Liver (tissue), 9 donors: ENCODE results near the gene PCDHGB2. TPM values are rescaled to one million over a fixed set of nuclear protein-coding genes. Genes with fewer than 3 reads are reported as not detected.
"Not testable (repeated sequence)": the region's sequence is repeated elsewhere in the genome, so short reads cannot be mapped to it uniquely, and the experiment has no call there.

ENCODE experiments used
- DNase-seq: peaks from one replicate; pipeline ENCODE4 v3.0.0-alpha.2; 2017; ENCODE audit warnings: low spot score
- H3K27ac ChIP-seq, 2 donors: one replicate each; pipeline ENCODE4 v1.7.0; 2013; ENCODE audit warnings: inconsistent platforms in 2 of 2, low read length in 2 of 2, control low read depth in 1 of 2, low read depth in 1 of 2, mild to moderate bottlenecking in 1 of 2
- H3K27me3 ChIP-seq, 4 donors: one replicate each; pipeline versions ENCODE4 v1.6.1 to v1.7.0; 2013; ENCODE audit warnings: low read length in 3 of 4, inconsistent platforms in 1 of 4, mild to moderate bottlenecking in 1 of 4, moderate library complexity in 1 of 4; ENCODE audit not compliant: control insufficient read depth in 4 of 4, insufficient read depth in 4 of 4
- H3K36me3 ChIP-seq, 4 donors: one replicate each; pipeline versions ENCODE4 v1.6.1 to v1.7.0; 2013; ENCODE audit warnings: low read length in 3 of 4, mild to moderate bottlenecking in 3 of 4, low read depth in 1 of 4, moderate library complexity in 1 of 4; ENCODE audit not compliant: control insufficient read depth in 4 of 4, insufficient read depth in 3 of 4
- H3K4me1 ChIP-seq, 4 donors: one replicate each; pipeline versions ENCODE4 v1.6.1 to v1.7.0; 2013; ENCODE audit warnings: low read length in 3 of 4, mild to moderate bottlenecking in 3 of 4, moderate library complexity in 1 of 4; ENCODE audit not compliant: control insufficient read depth in 4 of 4, insufficient read depth in 4 of 4
- H3K4me3 ChIP-seq, 3 donors: one replicate each; pipeline versions ENCODE4 v1.6.1 to v1.7.0; 2013; ENCODE audit warnings: low read length in 3 of 3, control low read depth in 1 of 3, low read depth in 1 of 3, mild to moderate bottlenecking in 1 of 3
- H3K9ac ChIP-seq, 2 donors: one replicate each; pipeline ENCODE4 v1.7.0; 2013; ENCODE audit warnings: low read length in 2 of 2, mild to moderate bottlenecking in 2 of 2, moderate library complexity in 2 of 2, control low read depth in 1 of 2, low read depth in 1 of 2
- H3K9me3 ChIP-seq, 4 donors: one replicate each; pipeline versions ENCODE4 v1.6.1 to v1.7.0; 2013; ENCODE audit warnings: low read length in 3 of 4; ENCODE audit not compliant: control insufficient read depth in 4 of 4
- ATF3 ChIP-seq: IDR thresholded peaks from 2 replicates; pipeline ENCODE4 v1.6.1; 2016; ENCODE audit warnings: antibody characterized with exemption
- EGR1 ChIP-seq, 2 donors: IDR thresholded peaks; 2 replicates each; pipeline ENCODE4 v1.6.1; 2016 to 2018; ENCODE audit warnings: antibody characterized with exemption in 2 of 2, low read depth in 2 of 2
- GABPA ChIP-seq, 2 donors: IDR thresholded peaks in 1 of 2; conservative IDR thresholded peaks in 1 of 2; 2 replicates each; pipeline ENCODE4 v1.6.1; 2016; ENCODE audit warnings: antibody characterized with exemption in 2 of 2, mild to moderate bottlenecking in 1 of 2, moderate library complexity in 1 of 2
- HNF4A ChIP-seq, 2 donors: conservative IDR thresholded peaks; 2 replicates each; pipeline ENCODE4 v1.6.1; 2016; ENCODE audit warnings: antibody characterized with exemption in 2 of 2, mild to moderate bottlenecking in 2 of 2
- MAX ChIP-seq: IDR thresholded peaks from 2 replicates; pipeline ENCODE4 v1.6.1; 2016; ENCODE audit warnings: antibody characterized with exemption
- RAD21 ChIP-seq, 2 donors: IDR thresholded peaks; 2 replicates each; pipeline ENCODE4 v1.6.1; 2016; ENCODE audit warnings: antibody characterized with exemption in 2 of 2, mild to moderate bottlenecking in 2 of 2
- REST ChIP-seq: IDR thresholded peaks from 2 replicates; pipeline ENCODE4 v1.6.1; 2016; ENCODE audit warnings: antibody characterized with exemption, mild to moderate bottlenecking
- RXRA ChIP-seq, 2 donors: IDR thresholded peaks; 2 replicates each; pipeline ENCODE4 v1.6.1; 2017 to 2018; ENCODE audit warnings: antibody characterized with exemption in 2 of 2, mild to moderate bottlenecking in 1 of 2
- YY1 ChIP-seq: IDR thresholded peaks from 2 replicates; pipeline ENCODE4 v1.6.1; 2016; ENCODE audit warnings: antibody characterized with exemption, mild to moderate bottlenecking
- WGBS: extraction: QIAGEN DNeasy Blood & Tissue Kit; methylation state at CpG from one replicate; pipeline ENCODE4 v1.1.7; 2013; 5-methylcytosine and 5-hydroxymethylcytosine counted together
- polyA plus RNA-seq, 2 donors: library from polyadenylated mRNA; stranded (reverse) in 1 of 2; unstranded in 1 of 2; fragments of 200-250 nt in 1 of 2; fragments of >200 nt in 1 of 2; fragmentation: Nextera tagmentation in 1 of 2; extraction: Ambion mirVana in 1 of 2; gene quantifications; one replicate each; pipeline versions ENCODE4 v1.2.1 to v1.2.3, GENCODE V29; 2013 to 2015
- total RNA-seq, 2 donors: library from RNA; depleted of rRNA; stranded (reverse); fragments of >200 nt; gene quantifications; one replicate each; pipeline ENCODE4 v1.2.3, GENCODE V29; 2014
- TF ChIP-seq, protein P1 (sequence below): fragments of 150-350 bp; IDR thresholded peaks from 2 replicates; pipeline ENCODE4 v1.5.1; 2017; ENCODE audit warnings: improper control_type of control experiment, low read depth, low read length; ENCODE audit not compliant: missing input control
- donor health status: healthy.
- donor health status: healthy.
- donor health status: healthy.
- donor health status: healthy.
- donor health status: healthy.

Gene PCDHGB2
- total and polyA plus RNA-seq, 4 donors = 0.28 to 1.0 (median 0.47) TPM; not detected in 1

DNA sequence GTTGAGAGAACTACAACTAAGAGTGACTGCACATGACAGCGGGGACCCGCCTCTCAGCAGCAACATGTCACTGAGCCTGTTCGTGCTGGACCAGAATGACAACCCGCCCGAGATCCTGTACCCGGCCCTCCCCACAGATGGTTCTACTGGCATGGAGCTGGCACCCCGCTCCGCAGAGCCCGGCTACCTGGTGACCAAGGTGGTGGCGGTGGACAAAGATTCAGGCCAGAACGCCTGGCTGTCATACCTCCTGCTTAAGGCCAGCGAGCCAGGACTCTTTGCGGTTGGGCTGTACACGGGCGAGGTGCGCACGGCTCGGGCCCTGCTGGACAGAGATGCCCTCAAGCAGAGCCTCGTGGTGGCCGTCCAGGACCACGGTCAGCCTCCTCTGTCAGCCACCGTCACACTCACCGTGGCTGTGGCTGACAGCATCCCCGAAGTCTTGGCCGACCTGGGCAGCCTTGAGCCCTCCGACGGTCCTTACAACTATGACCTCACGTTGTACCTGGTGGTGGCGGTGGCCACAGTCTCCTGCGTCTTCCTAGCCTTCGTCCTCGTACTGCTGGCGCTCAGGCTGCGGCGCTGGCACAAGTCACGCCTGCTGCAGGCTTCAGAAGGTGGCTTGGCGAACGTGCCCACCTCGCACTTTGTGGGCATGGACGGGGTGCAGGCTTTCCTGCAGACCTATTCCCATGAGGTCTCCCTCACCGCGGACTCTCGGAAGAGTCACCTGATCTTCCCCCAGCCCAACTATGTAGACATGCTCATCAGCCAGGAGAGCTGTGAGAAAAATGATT lies 24.9 kb downstream of the PCDHGB2 start:
- TF ChIP-seq, protein P1, sequence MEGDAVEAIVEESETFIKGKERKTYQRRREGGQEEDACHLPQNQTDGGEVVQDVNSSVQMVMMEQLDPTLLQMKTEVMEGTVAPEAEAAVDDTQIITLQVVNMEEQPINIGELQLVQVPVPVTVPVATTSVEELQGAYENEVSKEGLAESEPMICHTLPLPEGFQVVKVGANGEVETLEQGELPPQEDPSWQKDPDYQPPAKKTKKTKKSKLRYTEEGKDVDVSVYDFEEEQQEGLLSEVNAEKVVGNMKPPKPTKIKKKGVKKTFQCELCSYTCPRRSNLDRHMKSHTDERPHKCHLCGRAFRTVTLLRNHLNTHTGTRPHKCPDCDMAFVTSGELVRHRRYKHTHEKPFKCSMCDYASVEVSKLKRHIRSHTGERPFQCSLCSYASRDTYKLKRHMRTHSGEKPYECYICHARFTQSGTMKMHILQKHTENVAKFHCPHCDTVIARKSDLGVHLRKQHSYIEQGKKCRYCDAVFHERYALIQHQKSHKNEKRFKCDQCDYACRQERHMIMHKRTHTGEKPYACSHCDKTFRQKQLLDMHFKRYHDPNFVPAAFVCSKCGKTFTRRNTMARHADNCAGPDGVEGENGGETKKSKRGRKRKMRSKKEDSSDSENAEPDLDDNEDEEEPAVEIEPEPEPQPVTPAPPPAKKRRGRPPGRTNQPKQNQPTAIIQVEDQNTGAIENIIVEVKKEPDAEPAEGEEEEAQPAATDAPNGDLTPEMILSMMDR = no peak
- no peak for TF ChIP-seq RXRA (IDR thresholded peaks at IDR 0.05)
- TF ChIP-seq HNF4A (conservative IDR thresholded peaks at IDR 0.05) = no peak
- no peak for TF ChIP-seq YY1
- TF ChIP-seq MAX = no peak
- TF ChIP-seq RAD21 (IDR thresholded peaks at IDR 0.05) = no peak
- Histone ChIP-seq H3K36me3 (no peaks in the 10 kb centered on the region), H3K4me1 (peaks cover 0 to 4% (median 0%) of the 10 kb centered on the region in 4 donors), H3K4me3 (peak overlapping the region in 1 of 3 donors; percentile 3), H3K27ac (no peak overlapping the region), H3K27me3 (peaks cover 0 to 10% (median 0%) of the 10 kb centered on the region in 4 donors), H3K9me3 (peaks cover 32 to 77% (median 42%) of the 10 kb centered on the region in 4 donors), H3K9ac (no peak overlapping the region)
- 40% methylated on average over 43 of the region's 43 CpGs for WGBS
- DNase-seq = no peak

- H3K4me1 ChIP-seq, H3K27ac ChIP-seq, H3K27me3 ChIP-seq, H3K9ac ChIP-seq, DNase-seq, H3K36me3 ChIP-seq: not testable (repeated sequence)
- TF ChIP-seq RAD21 (IDR thresholded peaks at IDR 0.05) = peak; percentile 47 to 62
- TF ChIP-seq, protein P1 = peak; percentile 39
- H3K4me3 ChIP-seq = peak within 1 kb of the TSS; percentile 40 to 50 (median 48)
- WGBS = 16% methylated on average over 22 of the region's 40 CpGs
- H3K9me3 ChIP-seq = peaks cover 37 to 88% (median 43%) of the 10 kb centered on the region in 4 donors
Measured at GRCh38 chr5:141387557-141388311, 27.9 kb downstream of the PCDHGB2 start, which contains the start of gene PCDHGB4. PCDHGB4 (plus strand) TSS chr5:141387698; CDS start chr5:141387885, 187 bp downstream.

DNA sequence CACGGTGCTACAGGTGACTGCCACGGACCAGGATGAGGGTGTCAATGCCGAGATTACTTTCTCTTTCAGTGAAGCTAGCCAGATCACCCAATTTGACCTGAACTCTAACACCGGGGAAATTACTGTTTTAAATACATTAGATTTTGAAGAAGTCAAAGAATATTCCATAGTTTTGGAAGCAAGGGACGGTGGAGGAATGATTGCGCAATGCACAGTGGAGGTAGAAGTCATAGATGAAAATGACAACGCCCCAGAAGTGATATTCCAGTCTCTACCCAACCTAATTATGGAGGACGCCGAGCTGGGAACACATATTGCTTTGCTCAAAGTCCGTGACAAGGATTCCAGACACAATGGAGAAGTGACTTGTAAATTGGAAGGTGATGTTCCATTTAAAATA lies 28.9 kb downstream of the PCDHGB2 start:
- peaks cover 0 to 4% (median 0%) of the 10 kb centered on the region in 4 donors for H3K4me1 ChIP-seq
- peaks cover 39 to 87% (median 42%) of the 10 kb centered on the region in 4 donors for H3K9me3 ChIP-seq
- H3K9ac ChIP-seq = no peak overlapping the region
- peak overlapping the region; percentile 1 to 50 (median 48) for H3K4me3 ChIP-seq
- WGBS = 42% methylated on average over 10 of the region's 10 CpGs
- H3K27me3 ChIP-seq = peaks cover 0 to 4% (median 0%) of the 10 kb centered on the region in 4 donors
- peaks cover 0 to 6% (median 0%) of the 10 kb centered on the region in 4 donors for H3K36me3 ChIP-seq
- no peak for DNase-seq
- H3K27ac ChIP-seq = no peak overlapping the region
- TF ChIP-seq, protein P1 = no peak
- TF ChIP-seq ATF3 = no peak
- TF ChIP-seq MAX = no peak
- no peak for TF ChIP-seq GABPA (IDR thresholded peaks at IDR 0.05 in 1 of 2, conservative IDR thresholded peaks at IDR 0.05 in 1 of 2)
- no peak for TF ChIP-seq RXRA (IDR thresholded peaks at IDR 0.05)
- no peak for TF ChIP-seq EGR1 (IDR thresholded peaks at IDR 0.05; ENCODE audit: low read depth in 2 of 2)
- TF ChIP-seq REST = no peak
